Uterus (tissue), 2 donors: ENCODE data around the gene IRX4.

Experiments
- CTCF ChIP-seq, 4 experiments: fragments of 200-600 bp in 2 of 4; fragments of 450-650 bp in 2 of 4; sonication (generic) in 2 of 4; IDR thresholded peaks; one replicate each; pipeline ENCODE4 v1.5.1; 2016 to 2019; ENCODE audit warnings: antibody characterized with exemption in 4 of 4, mild to moderate bottlenecking in 2 of 4, moderate library complexity in 1 of 4
- POLR2A ChIP-seq, 2 donors: fragments of 450-650 bp; IDR thresholded peaks; one replicate each; pipeline ENCODE4 v1.6.1; 2016; ENCODE audit warnings: antibody characterized with exemption in 2 of 2, mild to moderate bottlenecking in 1 of 2, moderate library complexity in 1 of 2

GRCh38 chr5:1908931-1909330 lies 26.2 kb upstream of the IRX4 start:
- no peak for TF ChIP-seq POLR2A (IDR thresholded peaks at IDR 0.05)
- no peak for TF ChIP-seq CTCF (IDR thresholded peaks at IDR 0.05)
